ENCODE results near the gene NLRC3.

DNA sequence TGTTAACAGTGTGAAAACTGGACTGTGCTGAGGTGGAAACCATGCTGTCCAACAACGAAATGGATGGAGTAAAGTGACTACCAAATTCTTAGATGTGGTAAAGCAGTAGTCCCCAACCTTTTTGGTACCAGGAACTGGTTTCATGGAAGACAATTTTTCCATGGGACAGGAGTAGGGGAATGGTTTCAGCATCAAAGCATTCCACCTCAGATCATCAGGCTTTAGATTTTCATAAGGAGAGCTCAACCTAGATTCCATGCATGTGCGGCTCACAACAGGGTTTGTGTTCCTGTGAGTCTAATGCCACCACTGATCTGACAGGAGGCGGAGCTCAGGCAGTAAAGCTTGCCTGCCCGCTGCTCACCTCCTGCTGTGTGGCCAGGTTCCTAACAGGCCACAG is 22.7 kb upstream of the NLRC3 start:
- TF ChIP-seq POLR2A (IDR thresholded peaks at IDR 0.05), result no peak
- TF ChIP-seq, protein P1, sequence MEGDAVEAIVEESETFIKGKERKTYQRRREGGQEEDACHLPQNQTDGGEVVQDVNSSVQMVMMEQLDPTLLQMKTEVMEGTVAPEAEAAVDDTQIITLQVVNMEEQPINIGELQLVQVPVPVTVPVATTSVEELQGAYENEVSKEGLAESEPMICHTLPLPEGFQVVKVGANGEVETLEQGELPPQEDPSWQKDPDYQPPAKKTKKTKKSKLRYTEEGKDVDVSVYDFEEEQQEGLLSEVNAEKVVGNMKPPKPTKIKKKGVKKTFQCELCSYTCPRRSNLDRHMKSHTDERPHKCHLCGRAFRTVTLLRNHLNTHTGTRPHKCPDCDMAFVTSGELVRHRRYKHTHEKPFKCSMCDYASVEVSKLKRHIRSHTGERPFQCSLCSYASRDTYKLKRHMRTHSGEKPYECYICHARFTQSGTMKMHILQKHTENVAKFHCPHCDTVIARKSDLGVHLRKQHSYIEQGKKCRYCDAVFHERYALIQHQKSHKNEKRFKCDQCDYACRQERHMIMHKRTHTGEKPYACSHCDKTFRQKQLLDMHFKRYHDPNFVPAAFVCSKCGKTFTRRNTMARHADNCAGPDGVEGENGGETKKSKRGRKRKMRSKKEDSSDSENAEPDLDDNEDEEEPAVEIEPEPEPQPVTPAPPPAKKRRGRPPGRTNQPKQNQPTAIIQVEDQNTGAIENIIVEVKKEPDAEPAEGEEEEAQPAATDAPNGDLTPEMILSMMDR (IDR thresholded peaks at IDR 0.05), result no peak
